Cardiac fibroblast (primary cell): ENCODE data around the gene PROX1.

Source experiments
- DNase-seq, 2 donors: peaks; one replicate each; pipeline versions ENCODE4 v3.0.0 to v3.0.0-alpha.2; 2010; ENCODE audit warnings: low read depth in 2 of 2
- H3K4me3 ChIP-seq, 2 donors: replicated peaks in 1 of 2; 1 replicate in 1 of 2; 2 replicates in 1 of 2; pipeline ENCODE4 v1.5.1; 2011; ENCODE audit warnings: low read depth in 2 of 2, low read length in 2 of 2, mild to moderate bottlenecking in 2 of 2, moderate library complexity in 1 of 2
- TF ChIP-seq, protein P1 (sequence below): IDR thresholded peaks from one replicate; pipeline ENCODE4 v1.5.1; 2011; ENCODE audit warnings: low read depth, mild to moderate bottlenecking, low read length, inconsistent platforms

The PROX1 gene

DNA sequence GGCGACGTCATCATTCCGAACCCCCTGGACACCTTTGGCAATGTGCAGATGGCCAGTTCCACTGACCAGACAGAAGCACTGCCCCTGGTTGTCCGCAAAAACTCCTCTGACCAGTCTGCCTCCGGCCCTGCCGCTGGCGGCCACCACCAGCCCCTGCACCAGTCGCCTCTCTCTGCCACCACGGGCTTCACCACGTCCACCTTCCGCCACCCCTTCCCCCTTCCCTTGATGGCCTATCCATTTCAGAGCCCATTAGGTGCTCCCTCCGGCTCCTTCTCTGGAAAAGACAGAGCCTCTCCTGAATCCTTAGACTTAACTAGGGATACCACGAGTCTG is 10.0 kb downstream of the PROX1 start:
- TF ChIP-seq, protein P1, sequence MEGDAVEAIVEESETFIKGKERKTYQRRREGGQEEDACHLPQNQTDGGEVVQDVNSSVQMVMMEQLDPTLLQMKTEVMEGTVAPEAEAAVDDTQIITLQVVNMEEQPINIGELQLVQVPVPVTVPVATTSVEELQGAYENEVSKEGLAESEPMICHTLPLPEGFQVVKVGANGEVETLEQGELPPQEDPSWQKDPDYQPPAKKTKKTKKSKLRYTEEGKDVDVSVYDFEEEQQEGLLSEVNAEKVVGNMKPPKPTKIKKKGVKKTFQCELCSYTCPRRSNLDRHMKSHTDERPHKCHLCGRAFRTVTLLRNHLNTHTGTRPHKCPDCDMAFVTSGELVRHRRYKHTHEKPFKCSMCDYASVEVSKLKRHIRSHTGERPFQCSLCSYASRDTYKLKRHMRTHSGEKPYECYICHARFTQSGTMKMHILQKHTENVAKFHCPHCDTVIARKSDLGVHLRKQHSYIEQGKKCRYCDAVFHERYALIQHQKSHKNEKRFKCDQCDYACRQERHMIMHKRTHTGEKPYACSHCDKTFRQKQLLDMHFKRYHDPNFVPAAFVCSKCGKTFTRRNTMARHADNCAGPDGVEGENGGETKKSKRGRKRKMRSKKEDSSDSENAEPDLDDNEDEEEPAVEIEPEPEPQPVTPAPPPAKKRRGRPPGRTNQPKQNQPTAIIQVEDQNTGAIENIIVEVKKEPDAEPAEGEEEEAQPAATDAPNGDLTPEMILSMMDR = no peak
- no peak overlapping the region for H3K4me3 ChIP-seq
- no peak for DNase-seq

- TF ChIP-seq, protein P1 = no peak
- DNase-seq = no peak
- no peak overlapping the region for H3K4me3 ChIP-seq
Measured at GRCh38 chr1:213998785-213999184, 11.0 kb downstream of the PROX1 start.

DNA sequence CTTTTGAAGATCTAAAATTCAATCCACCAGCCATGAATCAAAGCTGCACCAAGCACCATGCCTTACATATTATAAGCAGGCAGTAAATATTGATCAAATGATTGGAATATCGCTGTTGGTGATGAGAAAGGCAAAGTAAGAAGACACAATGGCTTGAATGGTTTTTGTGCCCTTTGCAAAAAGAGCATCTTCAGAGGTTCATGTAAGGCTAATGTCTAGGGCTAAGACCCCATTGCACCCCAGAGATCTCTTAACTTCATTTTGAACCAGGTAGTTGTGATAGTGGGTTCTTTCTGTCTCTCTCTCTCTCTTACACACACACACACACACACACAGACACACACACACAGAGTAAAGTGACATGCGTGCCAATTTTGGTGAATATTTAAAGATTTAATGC is 12.0 kb downstream of the PROX1 start:
- TF ChIP-seq, protein P1 = no peak
- no peak overlapping the region for H3K4me3 ChIP-seq
- DNase-seq = no peak

- DNase-seq = no peak
- no peak overlapping the region for H3K4me3 ChIP-seq
- TF ChIP-seq, protein P1 = no peak
Measured at GRCh38 chr1:214002060-214002459, 14.3 kb downstream of the PROX1 start.

DNA sequence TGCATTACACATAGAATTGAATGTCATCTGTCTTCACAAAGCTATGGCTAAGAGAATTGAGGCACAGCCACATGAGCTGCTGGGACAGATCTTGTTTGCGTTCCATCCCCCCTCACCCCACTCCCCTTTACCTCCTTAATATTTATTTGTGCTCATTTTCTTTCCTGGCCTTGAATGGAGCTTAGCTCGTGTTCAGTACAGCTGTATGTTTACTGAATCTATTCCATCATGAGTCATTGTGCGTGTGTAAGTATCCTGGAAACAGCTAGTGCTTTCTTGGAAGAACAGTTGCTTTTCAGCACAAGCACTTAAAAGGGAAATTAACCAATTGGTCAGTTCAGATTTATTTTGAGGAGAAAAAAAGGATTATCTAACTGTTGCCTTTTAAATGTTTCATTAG is 14.7 kb downstream of the PROX1 start:
- no peak overlapping the region for H3K4me3 ChIP-seq
- DNase-seq = peak; percentile 34 to 51
- TF ChIP-seq, protein P1 = no peak

- TF ChIP-seq, protein P1 = no peak
- no peak overlapping the region for H3K4me3 ChIP-seq
- DNase-seq = no peak
Measured at GRCh38 chr1:214003233-214003632, 15.5 kb downstream of the PROX1 start.

GRCh38 chr1:214004014-214004413 is 16.2 kb downstream of the PROX1 start:
- no peak for DNase-seq
- H3K4me3 ChIP-seq = no peak overlapping the region
- TF ChIP-seq, protein P1 = no peak
